Stimulated activated CD4-positive, alpha-beta T cell treated with anti-CD3 and anti-CD28 coated beads, Interleukin-12 subunit alpha, Interleukin-12 subunit beta, amount 100 ng/mL, for 4 hours (primary cell): ENCODE data around the gene SPECC1.
A peak's percentile ranks its signal among the peaks of the same experiment; 100 is the strongest.
"Not testable (repeated sequence)": the region's sequence is repeated elsewhere in the genome, so short reads cannot be mapped to it uniquely, and the experiment has no call there.

Source experiments
- DNase-seq: peaks from one replicate; pipeline ENCODE4 v3.0.0-alpha.2; 2020

SPECC1 gene

DNA sequence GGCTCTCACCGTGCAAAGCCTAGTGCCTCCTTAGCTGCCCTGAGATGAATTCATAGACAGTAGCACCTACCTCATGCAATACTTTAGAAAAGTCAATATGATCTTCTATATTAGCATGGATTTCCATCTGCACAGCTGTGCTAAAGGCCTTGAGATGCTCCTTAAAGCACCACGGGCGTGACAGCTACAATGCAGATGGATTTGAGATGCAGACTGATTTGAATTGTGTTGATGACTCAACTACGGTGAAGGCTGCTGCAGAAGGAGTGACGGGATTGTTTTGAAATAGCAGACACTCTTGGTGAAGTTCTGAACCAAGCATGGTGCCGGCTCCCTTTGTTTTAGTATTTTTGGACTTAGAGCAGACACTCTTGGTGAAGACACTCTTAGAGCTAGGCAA lies 88.2 kb downstream of the SPECC1 start:
- DNase-seq: no peak

DNA sequence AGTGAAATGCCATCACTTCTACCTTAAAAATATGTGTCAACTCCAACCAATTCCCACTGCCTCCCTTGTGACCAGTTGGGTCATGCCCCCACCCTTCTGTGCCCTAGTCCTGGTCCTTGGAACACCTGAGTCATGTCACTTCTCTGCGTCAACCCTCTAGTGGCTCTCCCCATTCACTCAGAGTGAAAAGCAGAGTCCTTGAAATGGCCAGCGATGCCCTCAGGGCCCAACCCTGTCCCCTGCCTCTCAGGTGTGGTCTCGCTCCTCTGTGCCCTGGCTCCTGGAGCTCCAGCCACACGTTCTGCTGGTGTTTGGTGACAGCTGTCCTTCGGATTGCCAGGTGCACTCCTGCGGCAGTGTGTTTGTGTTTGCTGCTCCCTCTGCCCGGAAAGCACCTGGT lies 89.2 kb downstream of the SPECC1 start:
- no peak for DNase-seq

DNA sequence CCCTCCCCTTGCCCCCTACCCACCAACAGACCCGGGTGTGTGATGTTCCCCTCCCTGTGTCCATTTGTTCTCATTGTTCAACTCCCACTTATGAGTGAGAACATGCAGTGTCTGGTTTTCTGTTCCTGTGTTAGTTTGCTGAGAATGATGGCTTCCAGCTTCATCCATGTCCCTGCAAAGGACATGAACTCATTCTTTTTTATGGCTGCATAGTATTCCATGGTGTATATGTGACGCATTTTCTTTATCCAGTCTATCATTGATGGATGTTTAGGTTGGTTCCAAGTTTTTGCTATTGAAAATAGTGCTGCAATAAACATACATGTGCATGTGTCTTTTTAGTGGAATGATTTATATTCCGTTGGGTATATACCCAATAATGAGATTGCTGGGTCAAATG lies 91.6 kb downstream of the SPECC1 start:
- not testable (repeated sequence) for DNase-seq

DNA sequence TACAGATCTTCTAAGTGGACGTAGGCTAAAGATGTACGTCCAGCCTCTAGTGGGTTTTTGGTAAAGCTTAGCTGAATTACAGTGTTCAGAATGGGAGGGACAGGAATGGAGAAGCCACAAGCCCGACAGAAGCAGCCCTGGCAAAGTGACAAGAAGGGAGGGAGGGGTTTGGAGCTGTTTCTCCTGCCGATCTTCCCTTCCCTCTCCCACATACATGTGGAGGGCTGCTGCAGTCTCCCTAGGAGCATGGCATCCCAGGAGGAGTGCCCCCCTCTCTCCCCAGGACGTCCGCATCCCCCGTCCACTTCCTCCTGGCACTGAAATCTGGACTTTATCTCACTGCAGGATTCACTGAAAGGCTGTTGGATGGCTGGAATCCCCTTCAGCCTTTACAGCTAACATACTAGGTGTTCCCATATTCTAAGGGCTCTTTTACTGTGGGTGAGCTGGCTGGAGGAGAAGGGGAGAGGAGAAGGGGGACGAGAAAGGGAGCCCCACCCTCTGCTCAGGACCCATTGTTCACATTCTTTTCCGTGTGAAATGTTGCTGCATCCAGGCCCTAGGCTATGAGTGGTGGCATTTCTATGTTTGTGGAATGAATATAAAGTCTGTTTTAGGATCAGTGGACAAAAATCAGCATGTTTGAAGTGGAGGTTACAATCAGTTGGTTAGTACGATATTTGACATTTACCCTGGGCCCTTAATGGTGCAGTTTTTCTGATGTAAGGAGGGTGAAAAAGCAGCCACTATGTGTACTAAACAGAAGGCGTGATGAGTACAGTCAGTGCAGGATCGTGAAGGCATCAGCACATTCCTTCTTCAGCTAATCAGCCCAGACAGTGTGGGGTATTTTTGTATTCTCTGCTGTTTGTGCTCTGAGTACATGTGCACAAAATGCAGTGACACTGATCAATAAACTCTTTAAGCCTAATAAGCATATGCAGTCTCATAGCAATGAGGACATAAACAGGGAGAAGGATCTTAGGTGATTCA lies 94.6 kb downstream of the SPECC1 start:
- DNase-seq: no peak

DNA sequence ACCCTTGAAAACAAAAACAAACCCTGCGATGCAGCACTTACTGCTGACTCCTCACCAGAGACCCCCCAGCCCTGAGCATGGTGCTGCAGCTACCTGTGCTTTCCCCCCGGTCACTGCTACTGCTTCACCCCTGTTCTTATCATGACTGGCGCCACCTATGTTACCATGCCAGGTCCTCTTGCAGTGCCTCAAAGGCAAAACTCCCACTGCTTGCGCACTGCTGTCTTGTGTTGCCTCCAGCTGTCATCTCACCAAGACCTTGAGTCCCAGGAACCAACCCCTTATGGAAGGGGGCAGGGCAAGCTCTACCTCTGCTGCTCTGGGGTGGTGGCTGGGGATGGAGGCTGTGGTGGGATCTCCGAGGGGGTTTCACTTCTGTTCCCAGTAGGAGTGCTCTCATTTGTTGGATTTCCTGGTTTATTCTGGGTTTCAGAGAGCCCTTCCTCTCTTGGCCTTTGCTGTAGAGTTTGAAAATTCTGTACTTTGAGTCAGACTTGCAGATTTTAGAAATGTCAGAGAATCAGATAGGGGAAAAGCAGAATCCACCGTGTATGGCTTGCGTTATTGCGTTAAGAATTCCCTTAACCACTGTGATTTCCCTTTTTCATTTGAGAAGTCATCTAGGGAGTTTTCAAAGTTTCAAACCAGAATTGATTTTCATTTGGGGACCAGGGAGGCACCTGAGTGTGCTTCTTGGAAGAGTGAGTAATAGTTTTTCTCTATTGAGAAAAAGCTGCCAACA lies 96.6 kb downstream of the SPECC1 start:
- no peak for DNase-seq

DNA sequence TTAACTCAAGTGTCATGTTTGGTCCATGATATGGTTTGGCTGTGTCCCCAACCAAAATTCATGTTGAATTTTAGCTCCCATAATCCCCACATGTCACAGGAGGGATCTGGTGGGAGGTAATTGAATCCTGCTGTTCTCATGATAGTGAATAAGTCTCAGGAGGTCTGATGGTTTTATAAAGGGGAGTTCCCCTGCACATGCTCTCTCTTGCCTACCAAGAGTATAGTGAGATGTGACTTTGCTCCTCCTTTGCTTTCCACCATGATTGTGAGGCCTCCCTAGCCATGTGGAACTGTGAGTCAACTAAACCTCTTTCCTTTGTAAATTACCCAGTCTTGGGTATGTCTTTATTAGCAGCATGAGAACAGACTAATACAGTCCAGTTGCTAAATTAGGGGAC lies 97.3 kb downstream of the SPECC1 start:
- not testable (repeated sequence) for DNase-seq

DNA sequence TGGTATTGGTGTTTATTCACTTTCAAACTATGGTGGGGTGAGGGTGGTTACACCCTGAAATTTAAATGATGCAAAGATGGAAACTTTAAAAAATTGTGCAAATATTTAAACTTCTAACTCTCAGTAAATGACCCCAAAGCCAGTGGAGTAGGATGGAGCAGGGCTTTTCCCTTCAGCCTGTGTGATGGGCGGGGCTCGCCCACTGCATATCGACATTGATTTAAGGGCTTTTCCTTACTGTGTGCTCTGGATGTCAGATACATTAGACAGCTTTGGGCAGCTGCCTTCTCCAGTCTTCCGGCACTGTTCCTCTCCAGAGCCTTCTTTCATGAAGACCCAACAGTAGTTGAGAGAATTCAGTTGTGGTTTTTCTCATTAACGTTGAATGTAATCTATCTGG lies 99.9 kb downstream of the SPECC1 start:
- no peak for DNase-seq

DNA sequence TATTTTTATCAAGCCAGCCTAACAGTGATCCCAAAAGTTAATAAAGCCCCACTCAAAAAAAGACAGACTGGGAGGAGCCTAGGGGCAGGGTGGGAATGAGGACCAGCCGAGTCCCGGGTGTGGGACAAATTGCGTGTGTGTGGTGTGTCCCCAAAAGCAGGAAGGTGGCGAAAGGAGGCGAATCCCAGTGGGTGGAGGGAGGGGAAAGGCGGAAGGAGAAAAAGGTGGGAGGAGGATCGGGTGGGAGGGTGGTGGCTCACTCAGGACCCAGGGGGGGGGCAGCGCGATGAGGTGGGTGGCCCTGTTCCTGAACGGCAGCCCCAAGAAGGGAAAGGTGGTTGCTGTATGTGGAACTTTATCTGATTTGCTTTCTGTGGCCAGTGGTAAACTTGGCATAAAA lies 102.4 kb downstream of the SPECC1 start:
- DNase-seq: no peak

DNA sequence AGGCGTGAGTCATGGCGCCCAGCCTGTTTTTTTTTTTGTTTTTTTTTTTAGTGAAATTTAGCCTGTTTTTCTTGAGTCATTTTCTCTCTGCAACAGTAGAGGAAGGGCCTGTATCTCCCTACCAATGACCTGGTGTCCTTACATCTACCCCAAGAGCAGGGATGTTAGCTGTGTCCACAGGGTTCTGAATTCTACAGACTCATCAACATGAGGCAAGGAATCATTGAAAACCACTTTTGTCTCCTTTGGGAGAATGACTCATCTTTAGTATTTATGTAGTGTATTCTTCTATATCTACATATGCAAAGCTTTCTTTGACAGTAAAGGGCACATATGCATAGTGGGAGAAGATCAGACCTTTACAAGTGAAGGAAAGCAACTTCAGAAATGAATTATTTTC lies 105.3 kb downstream of the SPECC1 start:
- no peak for DNase-seq

DNA sequence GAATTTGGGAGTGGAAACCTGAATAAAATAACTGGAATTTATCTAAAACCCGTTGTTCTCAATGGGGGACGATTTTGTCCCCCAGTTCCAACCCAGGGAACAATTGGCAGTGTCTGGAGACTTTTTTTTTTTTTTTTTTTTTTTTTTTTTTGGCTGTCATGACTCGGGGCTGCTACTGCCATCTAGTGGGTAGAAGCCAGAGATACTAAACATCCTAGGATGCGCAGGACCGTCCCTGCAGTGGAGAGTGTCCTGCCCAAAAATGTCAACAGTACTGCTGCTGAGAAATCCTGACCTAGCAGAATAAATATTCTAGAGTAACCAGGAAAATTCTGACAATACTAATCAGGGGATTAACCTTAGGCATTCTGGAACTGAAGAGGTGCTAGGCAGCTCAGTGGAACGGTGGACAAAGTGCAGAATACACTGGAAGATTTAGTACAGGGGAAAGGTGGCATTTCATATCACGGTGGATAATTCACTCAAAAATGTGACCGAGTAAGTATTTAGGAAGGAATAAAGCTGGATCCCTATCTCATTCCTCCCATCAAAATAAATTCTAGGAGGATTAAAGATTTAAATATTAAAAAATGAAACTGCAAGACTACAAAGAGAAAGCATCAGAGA lies 107.6 kb downstream of the SPECC1 start:
- DNase-seq: peak; percentile 38

DNA sequence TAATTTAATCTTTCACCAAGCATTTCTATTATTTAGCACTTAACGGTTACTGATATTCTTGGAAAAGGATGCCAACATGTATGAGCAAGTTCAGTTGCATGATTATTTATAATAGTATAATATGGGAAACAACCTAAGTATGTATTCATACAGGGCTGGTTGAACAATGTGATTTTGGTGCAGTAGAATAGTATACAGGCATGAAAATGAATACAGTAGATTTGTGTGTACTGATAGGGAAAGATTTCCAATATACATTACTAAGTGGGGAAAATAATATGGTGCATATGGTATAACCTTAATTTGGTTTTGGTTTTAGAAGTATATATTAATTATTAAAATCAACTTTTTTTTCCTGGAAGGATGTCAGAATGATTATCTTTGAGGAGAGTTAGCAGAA lies 109.1 kb downstream of the SPECC1 start:
- no peak for DNase-seq

DNA sequence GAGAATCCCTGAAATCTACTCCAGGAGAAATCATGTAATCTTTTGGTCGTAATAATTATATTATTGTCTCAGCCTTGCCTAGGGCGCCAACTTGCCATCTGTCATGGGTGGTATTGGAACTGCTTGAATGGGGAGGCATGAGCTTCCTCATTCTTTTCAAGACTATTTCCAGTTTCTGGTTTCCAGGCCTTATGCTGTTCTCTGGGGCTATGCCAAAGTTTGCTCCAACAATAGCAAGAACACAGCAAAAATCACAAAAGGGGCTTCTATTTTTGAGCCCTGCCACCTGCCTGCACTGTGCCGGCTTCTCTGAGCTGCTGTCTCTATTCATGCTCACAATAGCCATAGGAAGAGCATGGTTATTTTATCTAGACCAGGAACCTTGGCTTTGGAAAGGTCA lies 111.7 kb downstream of the SPECC1 start:
- no peak for DNase-seq

DNA sequence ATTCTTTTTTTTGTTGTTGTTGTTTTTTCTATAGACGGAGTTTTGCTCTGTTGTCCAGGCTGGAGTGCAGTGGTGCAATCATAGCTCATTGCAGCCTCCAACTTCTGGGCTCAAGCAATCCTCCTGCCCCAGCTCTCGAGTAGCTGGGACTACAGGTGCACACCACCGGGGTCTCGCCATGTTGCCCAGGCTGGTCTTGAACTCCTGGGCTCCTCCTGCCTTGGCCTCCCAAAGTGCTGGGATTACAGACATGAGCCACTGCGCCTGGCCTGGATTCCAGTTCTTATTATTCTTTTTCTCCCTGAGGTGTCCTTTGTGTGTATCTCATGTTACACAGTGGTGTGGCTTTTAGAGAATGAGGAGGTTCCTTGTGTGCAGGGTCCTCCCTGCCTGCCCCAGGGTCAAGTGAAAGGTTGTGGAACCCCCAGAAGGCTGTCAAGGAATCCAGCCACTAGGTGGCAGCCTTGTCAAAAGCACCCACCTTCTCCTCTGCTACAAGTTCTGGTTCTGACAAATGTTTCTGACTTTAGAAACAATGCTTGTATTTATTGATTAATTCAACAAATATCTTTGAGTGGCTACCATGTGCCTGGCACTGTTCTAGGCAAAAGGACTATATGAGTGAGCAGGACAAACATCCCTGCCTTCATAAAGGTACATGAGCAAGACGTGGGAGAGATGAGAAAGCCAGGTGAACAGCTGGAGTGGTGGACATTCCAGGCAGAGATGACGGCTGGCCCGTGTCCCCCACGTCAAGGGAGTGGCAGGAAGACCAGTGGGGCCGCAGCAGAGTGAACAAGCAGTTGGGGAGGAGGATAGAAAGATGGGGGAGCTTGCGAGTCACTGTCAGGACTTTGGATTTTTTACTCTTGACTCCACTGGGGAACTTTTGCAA lies 112.4 kb downstream of the SPECC1 start:
- DNase-seq: peak; percentile 66

DNA sequence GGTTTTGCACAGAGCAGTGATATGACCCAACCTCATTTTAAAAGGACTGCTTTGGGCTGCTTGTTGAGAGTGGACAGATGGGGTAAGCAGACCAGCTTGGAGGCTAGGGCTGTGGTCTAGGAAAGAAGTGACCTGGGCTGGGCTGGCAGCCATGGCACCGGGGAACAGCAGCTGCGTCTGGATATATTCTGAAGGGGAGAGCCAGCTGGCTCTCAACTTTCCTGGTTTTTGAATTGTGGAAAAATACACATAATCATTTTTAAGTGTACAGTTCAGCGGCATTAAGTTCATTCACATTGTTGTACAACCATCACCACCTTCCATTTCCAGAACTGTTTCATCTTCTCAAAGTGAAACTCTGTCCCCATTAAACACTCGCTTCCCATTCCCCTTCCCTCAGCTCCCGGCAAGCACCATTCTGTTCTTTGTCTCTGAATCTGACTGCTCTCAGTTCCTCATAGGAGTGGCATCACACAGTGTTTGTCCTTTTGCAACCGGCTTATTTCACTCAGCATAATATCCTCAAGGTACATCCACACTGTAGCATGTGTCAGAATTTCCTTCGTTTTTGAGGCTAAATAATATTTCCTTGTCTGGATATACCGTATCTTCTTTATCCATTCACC lies 113.2 kb downstream of the SPECC1 start:
- DNase-seq: no peak

DNA sequence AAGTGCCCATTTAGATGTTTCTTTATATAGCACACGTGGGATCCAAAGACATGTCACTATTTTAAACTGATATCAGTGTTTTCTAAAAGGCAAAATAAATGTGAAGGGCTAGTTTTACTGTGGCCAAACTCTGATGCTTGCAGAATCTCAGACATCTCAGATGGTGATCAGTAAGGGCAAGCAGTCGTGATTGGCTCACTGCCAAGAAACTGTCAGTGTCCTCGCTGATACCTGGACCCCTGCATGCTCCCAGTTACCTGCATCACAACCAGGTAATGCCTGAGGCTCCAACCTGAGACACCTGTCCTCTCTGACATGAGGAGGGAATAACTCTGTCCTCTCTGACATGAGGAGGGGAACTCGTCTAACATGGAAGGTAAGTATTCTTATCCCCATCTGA lies 114.0 kb downstream of the SPECC1 start:
- DNase-seq: no peak

DNA sequence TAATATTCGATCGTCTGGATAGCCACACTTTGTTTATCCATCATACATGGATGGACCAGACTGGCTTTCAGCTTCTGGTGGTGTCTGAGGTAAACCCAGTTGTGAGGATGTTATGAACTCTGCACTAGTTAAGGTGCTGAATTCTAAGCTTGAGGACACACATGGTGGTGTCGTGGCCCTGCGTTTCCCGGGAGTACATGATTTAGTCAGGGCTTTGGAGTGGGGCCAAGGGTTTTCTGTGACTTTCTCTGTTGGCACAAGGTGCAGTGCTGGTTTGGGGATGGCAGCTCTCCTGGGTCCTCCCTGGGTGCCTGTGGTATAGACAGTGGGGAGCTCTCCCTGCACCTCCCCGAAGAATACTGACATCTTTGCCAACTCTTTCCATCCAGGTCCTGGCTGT lies 116.6 kb downstream of the SPECC1 start:
- DNase-seq: no peak

DNA sequence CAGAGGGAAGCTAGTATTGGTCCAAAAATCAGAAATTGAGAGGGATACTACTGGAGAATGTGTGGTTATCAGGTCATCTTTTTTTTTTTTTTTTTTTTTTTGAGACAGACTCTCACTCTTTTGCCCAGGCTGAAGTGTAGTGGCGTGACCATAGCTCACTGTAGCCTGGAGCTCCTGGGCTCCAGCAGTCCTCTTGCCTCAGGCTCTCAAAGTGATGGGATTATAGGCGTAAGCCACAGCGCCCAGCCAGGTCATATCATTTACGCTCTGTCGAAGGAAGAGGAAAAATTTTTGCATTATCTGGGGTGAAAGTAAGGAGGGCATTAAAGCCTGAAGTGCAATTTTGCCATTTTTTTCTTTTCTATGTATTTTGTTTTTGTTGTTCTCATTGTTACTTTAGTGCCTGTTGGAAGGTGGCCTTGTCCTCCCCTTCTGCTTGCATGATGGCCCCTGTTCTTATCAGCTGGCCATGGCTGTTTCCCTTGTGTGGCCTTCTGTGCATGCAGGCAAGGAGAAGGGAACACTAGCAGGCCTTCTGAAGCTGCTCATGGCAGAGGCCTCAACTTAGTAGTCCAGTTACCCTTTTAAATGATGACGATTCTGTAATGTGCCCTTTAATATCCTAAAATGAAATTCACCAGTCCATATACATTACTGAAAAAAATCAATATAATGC lies 118.3 kb downstream of the SPECC1 start:
- no peak for DNase-seq

DNA sequence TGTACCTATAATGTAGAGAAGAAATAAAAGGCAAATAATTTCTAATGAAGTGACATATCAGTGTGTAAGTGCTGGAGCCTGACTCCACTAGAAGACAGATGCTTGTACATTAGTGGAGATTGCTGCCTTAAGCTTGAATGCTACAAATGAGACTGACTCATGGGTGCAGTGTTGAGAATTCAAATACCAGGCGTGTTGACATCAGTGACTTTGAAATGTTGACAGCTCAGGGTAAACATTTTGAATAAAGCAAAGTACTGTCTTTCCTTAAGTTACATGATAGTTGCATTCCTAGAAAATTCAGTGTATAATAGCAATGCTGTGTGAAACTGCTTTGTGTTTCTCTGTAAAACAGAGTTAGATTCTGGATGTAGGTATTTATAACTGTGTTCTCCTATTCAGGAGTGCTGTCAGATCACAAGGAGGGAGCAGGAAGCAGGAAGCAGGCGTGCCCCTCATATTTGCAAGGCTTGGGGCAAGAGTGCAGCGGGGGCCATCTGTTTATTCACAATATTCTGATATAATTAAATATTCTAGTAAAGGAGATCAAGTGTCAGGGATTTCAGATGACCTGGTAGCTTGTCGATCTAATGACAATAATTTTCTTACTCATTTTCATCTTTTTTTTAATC lies 119.0 kb downstream of the SPECC1 start:
- no peak for DNase-seq

DNA sequence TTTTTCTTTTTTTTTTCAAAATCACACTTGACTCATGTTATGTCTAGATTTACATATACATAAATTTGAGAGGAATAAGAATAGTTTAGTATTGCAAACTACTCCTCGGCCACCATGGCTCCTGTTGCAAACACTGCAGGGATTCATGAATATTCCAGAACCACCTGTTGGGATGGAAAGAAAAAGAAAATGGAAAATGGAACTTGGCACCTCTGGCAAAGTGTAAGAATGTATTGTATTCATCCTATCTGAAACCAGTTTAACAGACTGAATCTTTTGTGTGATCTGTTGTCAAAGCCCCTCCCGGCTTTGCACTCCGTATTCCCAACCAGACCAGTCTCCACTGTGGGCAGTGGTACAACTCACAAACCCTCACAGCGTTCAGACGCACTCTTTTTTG lies 124.4 kb downstream of the SPECC1 start:
- no peak for DNase-seq

DNA sequence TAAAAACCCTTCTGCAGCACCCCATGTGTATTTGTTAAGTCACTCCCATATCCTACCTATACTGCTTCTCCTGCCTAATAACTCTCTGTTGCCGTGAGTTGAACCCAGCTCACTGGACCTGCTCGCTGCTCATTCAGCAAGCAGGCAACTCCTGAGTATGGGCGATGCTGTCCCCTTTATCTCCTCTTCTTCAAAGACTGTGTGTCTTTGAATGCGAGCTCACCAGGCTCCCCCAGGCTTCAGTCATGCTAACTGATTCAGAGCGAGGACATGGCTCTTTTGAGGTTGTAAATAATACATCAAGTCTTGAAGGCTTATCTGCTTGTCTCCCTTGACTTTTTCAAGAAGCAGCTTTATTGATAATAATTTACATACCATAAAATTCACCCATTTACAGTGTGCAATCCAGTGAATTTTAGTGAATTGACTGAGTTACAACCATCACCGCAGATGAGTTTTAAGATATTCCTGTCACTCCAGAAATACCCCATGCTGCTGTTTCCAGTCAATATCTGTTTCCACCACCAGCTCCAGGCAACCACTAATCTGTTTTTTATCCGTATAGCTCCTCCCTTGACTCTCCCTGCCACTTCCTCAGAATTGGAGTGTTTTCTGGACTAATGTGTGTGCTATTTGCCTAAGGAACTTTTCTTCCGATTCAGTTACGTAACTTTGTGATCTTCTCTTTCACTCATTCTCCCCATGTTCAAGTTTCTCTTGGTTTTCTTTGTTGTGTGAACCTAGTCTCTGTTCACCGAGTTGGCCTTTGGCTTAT lies 132.2 kb downstream of the SPECC1 start:
- no peak for DNase-seq
